ENCODE results near the gene IL9.
"Not testable (repeated sequence)": the region's sequence is repeated elsewhere in the genome, so short reads cannot be mapped to it uniquely, and the experiment has no call there.

Gene IL9

GRCh38 chr5:135864503-135865435, 30.9 kb downstream of the IL9 start:
- DNase-seq: no peak

GRCh38 chr5:135862744-135863143, 32.9 kb downstream of the IL9 start:
- no peak for DNase-seq

- DNase-seq: no peak
Measured at GRCh38 chr5:135862086-135862485, 33.6 kb downstream of the IL9 start.

GRCh38 chr5:135861641-135862040, 34.0 kb downstream of the IL9 start:
- DNase-seq: no peak

GRCh38 chr5:135859641-135860040, 36.0 kb downstream of the IL9 start:
- DNase-seq: no peak

GRCh38 chr5:135859186-135859585, 36.5 kb downstream of the IL9 start:
- not testable (repeated sequence) for DNase-seq

GRCh38 chr5:135857630-135858311, 37.9 kb downstream of the IL9 start:
- DNase-seq: no peak

GRCh38 chr5:135851915-135852845, 43.5 kb downstream of the IL9 start:
- no peak for DNase-seq

- no peak for DNase-seq
Measured at GRCh38 chr5:135851186-135851914, 44.3 kb downstream of the IL9 start.

- DNase-seq: no peak
Measured at GRCh38 chr5:135850671-135851070, 45.0 kb downstream of the IL9 start.

GRCh38 chr5:135850231-135850630, 45.4 kb downstream of the IL9 start:
- DNase-seq: no peak

- DNase-seq: no peak
Measured at GRCh38 chr5:135847976-135848375, 47.7 kb downstream of the IL9 start.

GRCh38 chr5:135846311-135846710, 49.3 kb downstream of the IL9 start:
- no peak for DNase-seq

- DNase-seq: no peak
Measured at GRCh38 chr5:135843571-135844337, 51.9 kb downstream of the IL9 start.

- DNase-seq: no peak
Measured at GRCh38 chr5:135842737-135843136, 52.9 kb downstream of the IL9 start.

Measured in right forelimb (tissue), 1 donor.